HCT116 (cell line): ENCODE data around the gene MAU2. TPM values are rescaled to one million over a fixed set of nuclear protein-coding genes. Genes with fewer than 3 reads are reported as not detected.

Experiments used
- ATAC-seq: fragments of 200-7000 bp; cut with Tn5 transposase; 2 replicates; pipeline ENCODE4 v1.9.1; 2020; ENCODE audit warnings: mild to moderate bottlenecking, moderate library complexity
- BruUV-seq: library from RNA; stranded (reverse); fragments of 400-500 nt; replicated peaks from 2 replicates; lab custom pipeline; 2021; lab: Mats Ljungman, UMichigan
- CTCF ChIA-PET: fragments of 300-600 bp; sonication (Branson Sonifier 250); formaldehyde crosslinking; loops from one replicate; lab custom pipeline; 2021; ENCODE audit warnings: antibody characterized with exemption; lab: Charles Lee
- POLR2A ChIA-PET: fragments of 300-600, 350-600 bp; sonication (Branson Sonifier 250); formaldehyde crosslinking; loops from one replicate; lab custom pipeline; 2021; ENCODE audit warnings: antibody characterized with exemption; lab: Charles Lee
- RAD21 ChIA-PET, 2 experiments: fragments of 300-600 bp; sonication (Branson Sonifier 250); formaldehyde crosslinking; loops; one replicate each; lab custom pipeline; 2023; ENCODE audit warnings: low total read pairs in 2 of 2; ENCODE audit not compliant: uncharacterized antibody in 2 of 2, unreplicated experiment in 2 of 2, low non-redundant PET in 1 of 2; lab: Charles Lee
- DNase-seq: peaks from one replicate; pipeline ENCODE4 v3.0.0-alpha.2; 2010; ENCODE audit warnings: low read depth, low spot score
- H2AFZ ChIP-seq: fragments of 200-600 bp; shearing (Covaris generic), sonication (generic); 2 replicates; pipeline ENCODE4 v1.6.1; 2017; ENCODE audit warnings: low read depth, mixed run types, mixed read lengths, antibody characterized with exemption, low read length; ENCODE audit not compliant: poor library complexity, severe bottlenecking
- H3K27ac ChIP-seq: 2 replicates; pipeline ENCODE4 v1.5.1; 2012; ENCODE audit warnings: low read depth, low read length
- H3K27me3 ChIP-seq: fragments of 200-600 bp; sonication (generic); 2 replicates; pipeline ENCODE4 v1.6.1; 2016; ENCODE audit warnings: mixed run types, low read length, mixed read lengths; ENCODE audit not compliant: insufficient read depth
- H3K36me3 ChIP-seq, 2 experiments: fragments of 200-500 bp in 1 of 2; fragments of 200-600 bp in 1 of 2; sonication (Bioruptor generic) in 1 of 2; sonication (generic) in 1 of 2; 2 replicates each; pipeline versions ENCODE4 v1.5.1 to v1.6.1; 2014 to 2016; ENCODE audit warnings: low read length in 2 of 2, inconsistent platforms in 1 of 2, mixed read lengths in 1 of 2, mixed run types in 1 of 2; ENCODE audit not compliant: insufficient read depth in 2 of 2, control insufficient read depth in 1 of 2
- H3K4me1 ChIP-seq, 2 experiments: fragments of 200-600 bp in 1 of 2; sonication (generic) in 1 of 2; 2 replicates each; pipeline versions ENCODE4 v1.5.1 to v1.6.1; 2012 to 2017; ENCODE audit warnings: low read length in 2 of 2, inconsistent platforms in 1 of 2, mild to moderate bottlenecking in 1 of 2, mixed read lengths in 1 of 2, mixed run types in 1 of 2, moderate library complexity in 1 of 2; ENCODE audit not compliant: insufficient read depth in 2 of 2, control insufficient read depth in 1 of 2
- H3K4me2 ChIP-seq: fragments of 200-600 bp; sonication (generic); 2 replicates; pipeline ENCODE4 v1.6.1; 2017; ENCODE audit warnings: mixed run types, low read length, mixed read lengths
- H3K4me3 ChIP-seq, 2 experiments: fragments of 200-600 bp in 1 of 2; sonication (generic) in 1 of 2; replicated peaks in 1 of 2; 2 replicates each; pipeline ENCODE4 v1.5.1; 2011 to 2016; ENCODE audit warnings: low read length in 2 of 2, control low read depth in 1 of 2, low read depth in 1 of 2, mild to moderate bottlenecking in 1 of 2, mixed read lengths in 1 of 2, mixed run types in 1 of 2
- H3K79me2 ChIP-seq: fragments of 200-600 bp; sonication (generic); 2 replicates; pipeline ENCODE4 v1.6.1; 2017; ENCODE audit warnings: mild to moderate bottlenecking, mixed run types, low read length, moderate library complexity, mixed read lengths; ENCODE audit not compliant: insufficient read depth
- H3K9ac ChIP-seq: fragments of 200-600 bp; sonication (generic); 2 replicates; pipeline ENCODE4 v1.6.1; 2016; ENCODE audit warnings: low read length, mixed read lengths
- H3K9me2 ChIP-seq: fragments of 200-600 bp; sonication (generic), shearing (Covaris generic); 2 replicates; pipeline ENCODE4 v1.6.1; 2017; ENCODE audit warnings: mixed run types, mild to moderate bottlenecking, moderate library complexity; ENCODE audit not compliant: insufficient read depth
- H3K9me3 ChIP-seq, 2 experiments: fragments of 200-500 bp in 1 of 2; fragments of 200-600 bp in 1 of 2; sonication (Bioruptor generic) in 1 of 2; sonication (generic) in 1 of 2; 2 replicates each; pipeline ENCODE4 v1.6.1; 2014 to 2017; ENCODE audit warnings: low read length in 2 of 2, mixed read lengths in 2 of 2, inconsistent platforms in 1 of 2, low read depth in 1 of 2, mild to moderate bottlenecking in 1 of 2, mixed run types in 1 of 2, moderate library complexity in 1 of 2; ENCODE audit not compliant: control insufficient read depth in 1 of 2, insufficient read depth in 1 of 2
- H4K20me1 ChIP-seq: fragments of 200-600 bp; sonication (generic), shearing (Covaris generic); 2 replicates; pipeline ENCODE4 v1.6.1; 2017; ENCODE audit warnings: mixed run types, mild to moderate bottlenecking, moderate library complexity; ENCODE audit not compliant: insufficient read depth
- CBX3 ChIP-seq: IDR thresholded peaks from 2 replicates; pipeline ENCODE4 v1.6.1; 2012; ENCODE audit warnings: low read depth
- CEBPB ChIP-seq: IDR thresholded peaks from 2 replicates; pipeline ENCODE4 v1.6.1; 2012; ENCODE audit warnings: low read depth
- EGR1 ChIP-seq: IDR thresholded peaks from 2 replicates; pipeline ENCODE4 v1.6.1; 2012; ENCODE audit warnings: low read depth
- ELF1 ChIP-seq: IDR thresholded peaks from 2 replicates; pipeline ENCODE4 v1.6.1; 2012; ENCODE audit warnings: low read depth, borderline replicate concordance
- EZH2 ChIP-seq: fragments of 200-600 bp; sonication (generic); IDR thresholded peaks from 2 replicates; pipeline ENCODE4 v1.6.1; 2017; ENCODE audit warnings: antibody characterized with exemption, mixed run types
- FOSL1 ChIP-seq: IDR thresholded peaks from 2 replicates; pipeline ENCODE4 v1.6.1; 2012; ENCODE audit warnings: low read depth
- MAX ChIP-seq: IDR thresholded peaks from 2 replicates; pipeline ENCODE4 v1.6.1; 2012
- POLR2A ChIP-seq: IDR thresholded peaks from 2 replicates; pipeline ENCODE4 v1.7.0; 2011; ENCODE audit warnings: borderline replicate concordance; ENCODE audit not compliant: insufficient read depth, insufficient read length; ENCODE audit errors: extremely low read depth
- POLR2AphosphoS5 ChIP-seq: IDR thresholded peaks from 2 replicates; pipeline ENCODE4 v1.6.1; 2011; ENCODE audit warnings: mild to moderate bottlenecking, low read depth, low read length, moderate library complexity
- RAD21 ChIP-seq: IDR thresholded peaks from 2 replicates; pipeline ENCODE4 v1.6.1; 2012; ENCODE audit warnings: low read depth, mild to moderate bottlenecking
- SP1 ChIP-seq: IDR thresholded peaks from 2 replicates; pipeline ENCODE4 v1.6.1; 2012; ENCODE audit warnings: low read depth
- SRF ChIP-seq: IDR thresholded peaks from 2 replicates; pipeline ENCODE4 v1.6.1; 2012; ENCODE audit warnings: low read depth
- TCF7L2 ChIP-seq: IDR thresholded peaks from 2 replicates; pipeline ENCODE4 v1.7.0; 2011; ENCODE audit warnings: borderline replicate concordance, inconsistent platforms; ENCODE audit not compliant: insufficient read depth, insufficient read length; ENCODE audit errors: extremely low read depth
- YY1 ChIP-seq: IDR thresholded peaks from 2 replicates; pipeline ENCODE4 v1.6.1; 2011; ENCODE audit warnings: low read length, low read depth, moderate library complexity, mild to moderate bottlenecking; ENCODE audit not compliant: insufficient replicate concordance; ENCODE audit errors: extremely low read depth
- ZFX ChIP-seq: fragments of 450-650 bp; IDR thresholded peaks from 2 replicates; pipeline ENCODE4 v1.6.1; 2017
- ZNF274 ChIP-seq: fragments of 200-500 bp; sonication (Bioruptor generic); IDR thresholded peaks from 2 replicates; pipeline ENCODE4 v1.6.1; 2014; ENCODE audit warnings: mild to moderate bottlenecking, low read depth, low read length, inconsistent platforms
- intact Hi-C: fragments of 100-400 bp; cut with micrococcal nuclease; formaldehyde crosslinking; loops from 2 replicates; pipeline ENCODE4 v1.10.0; 2022
- total RNA-seq: library from RNA; stranded (reverse); gene quantifications from one replicate; pipeline ENCODE4 v1.2.1, GENCODE V29; 2021; ENCODE audit not compliant: unreplicated experiment
- TF ChIP-seq, protein P1 (sequence below): IDR thresholded peaks from 2 replicates; pipeline ENCODE4 v1.6.1; 2011; ENCODE audit warnings: mild to moderate bottlenecking, low read length, moderate library complexity; ENCODE audit not compliant: insufficient replicate concordance; ENCODE audit errors: extremely low read depth

MAU2 gene
- total RNA-seq, 1 experiment from 2014 or later, result 36.2 TPM

GRCh38 chr19:19292607-19293006, 28.0 kb upstream of the MAU2 start:
- no TSS peak for BruUV-seq
- Histone ChIP-seq H4K20me1 (no peaks in the 10 kb centered on the region), H3K79me2 (no peaks in the 10 kb centered on the region), H3K27me3 (no peaks in the 10 kb centered on the region), H3K9me2 (no peaks in the 10 kb centered on the region), H3K4me3 (no peak overlapping the region), H3K36me3 (peaks cover 14% of the 10 kb centered on the region in 2 experiments; a peak in 3 of 4 replicates), H3K4me1 (no peaks in the 10 kb centered on the region), H3K9ac (no peak overlapping the region), H3K4me2 (no peak overlapping the region), H2AFZ (no peak overlapping the region), H3K9me3 (no peaks in the 10 kb centered on the region), H3K27ac (no peak overlapping the region)
- ChIA-PET CTCF (no interaction called here), RAD21 (no interaction called here), POLR2A (no interaction called here)
- TF ChIP-seq EGR1 (no peak), SRF (no peak), POLR2A (no peak), POLR2AphosphoS5 (no peak), FOSL1 (no peak), RAD21 (no peak), MAX (no peak), ZFX (no peak), CBX3 (no peak), SP1 (no peak), EZH2 (no peak), TCF7L2 (no peak), ZNF274 (no peak), CEBPB (no peak), ELF1 (no peak), YY1 (no peak)
- TF ChIP-seq, protein P1, sequence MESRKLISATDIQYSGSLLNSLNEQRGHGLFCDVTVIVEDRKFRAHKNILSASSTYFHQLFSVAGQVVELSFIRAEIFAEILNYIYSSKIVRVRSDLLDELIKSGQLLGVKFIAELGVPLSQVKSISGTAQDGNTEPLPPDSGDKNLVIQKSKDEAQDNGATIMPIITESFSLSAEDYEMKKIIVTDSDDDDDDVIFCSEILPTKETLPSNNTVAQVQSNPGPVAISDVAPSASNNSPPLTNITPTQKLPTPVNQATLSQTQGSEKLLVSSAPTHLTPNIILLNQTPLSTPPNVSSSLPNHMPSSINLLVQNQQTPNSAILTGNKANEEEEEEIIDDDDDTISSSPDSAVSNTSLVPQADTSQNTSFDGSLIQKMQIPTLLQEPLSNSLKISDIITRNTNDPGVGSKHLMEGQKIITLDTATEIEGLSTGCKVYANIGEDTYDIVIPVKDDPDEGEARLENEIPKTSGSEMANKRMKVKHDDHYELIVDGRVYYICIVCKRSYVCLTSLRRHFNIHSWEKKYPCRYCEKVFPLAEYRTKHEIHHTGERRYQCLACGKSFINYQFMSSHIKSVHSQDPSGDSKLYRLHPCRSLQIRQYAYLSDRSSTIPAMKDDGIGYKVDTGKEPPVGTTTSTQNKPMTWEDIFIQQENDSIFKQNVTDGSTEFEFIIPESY, result no peak
- ATAC-seq (no peak), DNase-seq (no peak)
- intact Hi-C loops, result no loop called here
